KMS-11 (cell line): ENCODE measurements around the gene MAPT.
A peak's percentile ranks its signal among the peaks of the same experiment; 100 is the strongest.

Experiments used
- H2AFZ ChIP-seq: fragments of 200-600 bp; sonication (generic); 2 replicates; pipeline ENCODE4 v1.6.1; 2016; ENCODE audit warnings: antibody characterized with exemption, mixed run types, low read depth
- H3K27ac ChIP-seq: fragments of 200-600 bp; sonication (generic); 2 replicates; pipeline ENCODE4 v1.6.1; 2016; ENCODE audit warnings: mild to moderate bottlenecking, mixed run types
- H3K27me3 ChIP-seq: fragments of 200-600 bp; sonication (generic); 2 replicates; pipeline ENCODE4 v1.6.1; 2017; ENCODE audit warnings: mild to moderate bottlenecking, low read depth, mixed run types, moderate library complexity; ENCODE audit not compliant: insufficient read depth
- H3K36me3 ChIP-seq: fragments of 200-600 bp; sonication (generic); 2 replicates; pipeline ENCODE4 v1.6.1; 2017; ENCODE audit warnings: mild to moderate bottlenecking, mixed run types; ENCODE audit not compliant: insufficient read depth
- H3K4me1 ChIP-seq: fragments of 200-600 bp; sonication (generic); 2 replicates; pipeline ENCODE4 v1.6.1; 2016; ENCODE audit warnings: mild to moderate bottlenecking, low read depth, mixed run types; ENCODE audit not compliant: poor library complexity, severe bottlenecking
- H3K4me2 ChIP-seq: fragments of 200-600 bp; sonication (generic); 2 replicates; pipeline ENCODE4 v1.7.0; 2016; ENCODE audit warnings: mild to moderate bottlenecking, mixed run types
- H3K4me3 ChIP-seq: fragments of 200-600 bp; sonication (generic); IDR thresholded peaks from 2 replicates; pipeline ENCODE4 v1.6.1; 2017; ENCODE audit warnings: low read depth, low read length, mixed read lengths; ENCODE audit not compliant: insufficient read depth
- H3K79me2 ChIP-seq: fragments of 200-600 bp; sonication (generic); 2 replicates; pipeline ENCODE4 v1.6.1; 2016; ENCODE audit warnings: low read depth, mixed run types; ENCODE audit not compliant: insufficient read depth
- H3K9ac ChIP-seq: fragments of 200-600 bp; sonication (generic); 2 replicates; pipeline ENCODE4 v1.6.1; 2016; ENCODE audit warnings: mild to moderate bottlenecking, mixed run types
- H4K20me1 ChIP-seq: fragments of 200-600 bp; sonication (generic); 2 replicates; pipeline ENCODE4 v1.6.1; 2016; ENCODE audit warnings: mild to moderate bottlenecking, mixed run types; ENCODE audit not compliant: insufficient read depth
- CTCF ChIP-seq: fragments of 200-600 bp; sonication (generic); conservative IDR thresholded peaks from 2 replicates; pipeline ENCODE4 v1.6.1; 2017; ENCODE audit warnings: low read depth, mild to moderate bottlenecking, antibody characterized with exemption, low read length, moderate library complexity, mixed read lengths

Gene MAPT

DNA sequence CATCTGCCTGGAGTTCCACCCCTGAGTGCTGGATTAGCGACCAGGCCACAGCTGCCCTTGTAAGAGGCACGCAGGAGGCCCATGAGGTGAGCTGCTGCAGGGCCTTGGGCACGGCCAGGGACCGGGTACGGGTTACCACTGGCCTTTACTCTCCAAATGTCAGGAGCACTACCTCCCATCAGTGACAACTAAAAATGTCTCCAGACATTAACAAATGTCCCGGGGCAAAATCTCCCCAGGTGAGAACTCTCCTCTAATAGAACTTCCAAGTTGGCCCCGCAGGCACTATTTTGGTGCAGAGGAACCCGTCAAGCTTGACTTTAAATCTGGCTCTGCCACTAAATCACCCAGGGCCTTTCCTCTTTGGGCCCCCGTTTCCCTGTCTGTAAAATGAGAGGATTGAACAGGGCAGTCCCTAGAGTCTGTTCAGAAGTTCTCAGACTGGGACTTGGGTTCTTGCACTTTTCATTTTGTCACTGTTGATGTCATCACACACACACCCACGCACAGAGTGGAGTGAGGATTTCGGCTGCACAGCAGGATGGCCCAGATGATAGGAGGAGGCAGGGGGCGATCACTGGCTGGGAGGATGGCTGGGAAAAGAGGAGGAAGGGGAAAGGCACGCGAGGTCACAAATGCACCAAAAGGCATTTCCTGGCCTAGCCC, 24.5 kb upstream of the MAPT start:
- H3K27ac ChIP-seq, result no peak overlapping the region
- H3K9ac ChIP-seq, result no peak overlapping the region
- no peak overlapping the region for H3K4me3 ChIP-seq
- H3K36me3 ChIP-seq, result no peaks in the 10 kb centered on the region
- no peak overlapping the region for H2AFZ ChIP-seq
- no peak for TF ChIP-seq CTCF
- H3K79me2 ChIP-seq, result no peaks in the 10 kb centered on the region
- H4K20me1 ChIP-seq, result no peaks in the 10 kb centered on the region
- H3K4me2 ChIP-seq, result no peak overlapping the region
- H3K27me3 ChIP-seq, result no peaks in the 10 kb centered on the region
- H3K4me1 ChIP-seq, result peaks cover 31% of the 10 kb centered on the region

- H2AFZ ChIP-seq, result no peak overlapping the region
- H3K36me3 ChIP-seq, result no peaks in the 10 kb centered on the region
- no peaks in the 10 kb centered on the region for H3K79me2 ChIP-seq
- peaks cover 36% of the 10 kb centered on the region for H3K4me1 ChIP-seq
- no peak overlapping the region for H3K9ac ChIP-seq
- no peak overlapping the region for H3K4me3 ChIP-seq
- H3K4me2 ChIP-seq, result no peak overlapping the region
- H3K27me3 ChIP-seq, result no peaks in the 10 kb centered on the region
- no peak for TF ChIP-seq CTCF
- no peaks in the 10 kb centered on the region for H4K20me1 ChIP-seq
- H3K27ac ChIP-seq, result no peak overlapping the region
These were observed 23.9 kb upstream of the MAPT start for GRCh38 chr17:45870342-45870974.

DNA sequence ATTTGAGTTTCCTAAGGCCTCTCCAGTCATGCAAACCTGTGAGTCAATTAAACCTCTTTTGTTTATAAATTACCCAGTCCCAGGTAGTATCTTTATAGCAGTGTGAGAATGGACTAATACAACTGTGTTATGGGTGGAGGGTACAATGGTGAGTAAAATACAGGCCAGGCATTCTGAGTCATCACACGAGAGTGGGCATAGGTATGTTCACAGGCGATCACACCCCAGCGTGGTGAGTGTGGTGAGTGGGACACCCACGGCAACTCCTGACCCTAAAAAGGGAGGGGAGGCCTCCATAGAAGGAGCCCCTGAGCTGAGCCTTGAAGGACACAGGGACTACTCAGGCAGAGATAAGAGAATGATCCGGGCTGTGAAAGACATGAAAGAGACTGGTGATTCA, 22.6 kb upstream of the MAPT start:
- Histone ChIP-seq H3K79me2 (no peaks in the 10 kb centered on the region), H3K4me2 (no peak overlapping the region), H3K9ac (no peak overlapping the region), H2AFZ (no peak overlapping the region), H3K4me1 (peaks cover 36% of the 10 kb centered on the region), H3K36me3 (no peaks in the 10 kb centered on the region), H3K27ac (no peak overlapping the region), H3K27me3 (no peaks in the 10 kb centered on the region), H3K4me3 (no peak overlapping the region), H4K20me1 (no peaks in the 10 kb centered on the region)
- TF ChIP-seq CTCF, result no peak

GRCh38 chr17:45873728-45874127, 20.6 kb upstream of the MAPT start:
- no peaks in the 10 kb centered on the region for H3K36me3 ChIP-seq
- peak overlapping the region; percentile 87 for H3K4me2 ChIP-seq
- no peaks in the 10 kb centered on the region for H3K27me3 ChIP-seq
- no peaks in the 10 kb centered on the region for H4K20me1 ChIP-seq
- H3K9ac ChIP-seq, result peak overlapping the region; percentile 78
- peak overlapping the region; percentile 97 for H3K27ac ChIP-seq
- H2AFZ ChIP-seq, result peak overlapping the region; percentile 53
- peaks cover 36% of the 10 kb centered on the region for H3K4me1 ChIP-seq
- no peak overlapping the region for H3K4me3 ChIP-seq
- H3K79me2 ChIP-seq, result no peaks in the 10 kb centered on the region
- no peak for TF ChIP-seq CTCF
